HEK293T (cell line): ENCODE data around the gene FAHD2B.
"Not testable (repeated sequence)": the region's sequence is repeated elsewhere in the genome, so short reads cannot be mapped to it uniquely, and the experiment has no call there.

Experiments
- ARNT ChIP-seq: fragments of 450-650 bp; IDR thresholded peaks from 2 replicates; pipeline ENCODE4 v1.6.1; 2017; ENCODE audit warnings: mild to moderate bottlenecking
- L3MBTL2 ChIP-seq: fragments of 450-650 bp; conservative IDR thresholded peaks from 2 replicates; pipeline ENCODE4 v1.6.1; 2016; ENCODE audit warnings: mild to moderate bottlenecking

- TF ChIP-seq ARNT, L3MBTL2: not testable (repeated sequence)
Measured at GRCh38 chr2:97092946-97093345, 1.7 kb downstream of the FAHD2B start.
